ENCODE data around the gene TRIM24. TPM values are rescaled to one million over a fixed set of nuclear protein-coding genes. Genes with fewer than 3 reads are reported as not detected.
A peak's percentile ranks its signal among the peaks of the same experiment; 100 is the strongest.

TRIM24 gene
- total and polyA plus RNA-seq, 2 of the 13 experiments (the other 11 are each of a cell fraction or from before 2014, with no cell fraction given): 100 to 106 TPM

DNA sequence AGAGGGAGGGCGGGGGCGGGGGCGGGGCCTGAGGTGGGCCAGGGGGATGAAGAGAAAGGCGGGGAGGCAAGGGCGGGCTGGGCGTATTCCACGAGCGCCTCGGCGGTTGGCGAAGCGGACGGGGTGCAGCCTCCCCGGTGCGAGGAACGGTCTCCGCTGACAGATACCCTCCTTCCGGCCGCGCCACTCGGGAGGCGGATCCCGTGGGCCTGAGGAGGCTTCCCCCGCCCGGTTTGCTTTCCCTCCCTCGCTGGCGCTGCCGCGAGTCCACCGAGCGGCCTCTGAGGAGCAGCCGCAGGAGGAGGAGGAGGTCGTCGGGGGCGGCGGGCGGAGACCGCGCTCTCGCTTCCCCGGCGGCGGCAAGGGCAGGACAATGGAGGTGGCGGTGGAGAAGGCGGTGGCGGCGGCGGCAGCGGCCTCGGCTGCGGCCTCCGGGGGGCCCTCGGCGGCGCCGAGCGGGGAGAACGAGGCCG is at the start of gene TRIM24 (continued):
- TF ChIP-seq ZBTB21 (CRISPR knock-in tag; IDR thresholded peaks at IDR 0.05) (no peak), ZNF879 (CRISPR knock-in tag; IDR thresholded peaks at IDR 0.05) (no peak), ASH2L (IDR thresholded peaks at IDR 0.05; ENCODE audit: insufficient read length, low read depth, low read length) (no peak), ZNF143 (CRISPR knock-in tag; IDR thresholded peaks at IDR 0.05) (no peak), ZNF790 (CRISPR knock-in tag; IDR thresholded peaks at IDR 0.05; ENCODE audit: borderline replicate concordance) (no peak), ZNF232 (CRISPR knock-in tag; IDR thresholded peaks at IDR 0.05; ENCODE audit: borderline replicate concordance) (0 out of 2 replicates have a peak, but pooled peaks have one; percentile 39), ZNF563 (CRISPR knock-in tag; IDR thresholded peaks at IDR 0.05) (no peak), KLF15 (CRISPR knock-in tag; IDR thresholded peaks at IDR 0.05; ENCODE audit: borderline replicate concordance) (peak; percentile 75; the same call in 1 of the 2 replicates), NR3C1 (CRISPR knock-in tag; IDR thresholded peaks at IDR 0.05) (no peak), EP300 (IDR thresholded peaks at IDR 0.05; ENCODE audit: low read depth in 2 of 2, low read length in 2 of 2) (0 out of 4 replicates have a peak, but pooled peaks of 1 of the 2 experiments have one; percentile 26), EP300 (CRISPR knock-in tag; IDR thresholded peaks at IDR 0.05; ENCODE audit: borderline replicate concordance) (peak; percentile 32; the same call in 1 of the 2 replicates), U2AF1 (optimal IDR thresholded peaks at IDR 0.05; ENCODE audit: low read depth, low read length) (no peak), CREM (IDR thresholded peaks at IDR 0.05) (no peak), CREM (CRISPR knock-in tag; IDR thresholded peaks at IDR 0.05) (no peak), SRY (CRISPR knock-in tag; IDR thresholded peaks at IDR 0.05) (peak; percentile 72; the same call in 1 of the 2 replicates), ZKSCAN8 (CRISPR knock-in tag; IDR thresholded peaks at IDR 0.05; ENCODE audit: borderline replicate concordance) (no peak), RBAK (CRISPR knock-in tag; IDR thresholded peaks at IDR 0.05) (no peak), NONO (IDR thresholded peaks at IDR 0.05) (no peak), NONO (CRISPR knock-in tag; conservative IDR thresholded peaks at IDR 0.05) (peak; percentile 69; the same call in 1 of the 2 replicates), ELF3 (CRISPR knock-in tag; IDR thresholded peaks at IDR 0.05) (no peak)
- TF ChIP-seq, protein P1, sequence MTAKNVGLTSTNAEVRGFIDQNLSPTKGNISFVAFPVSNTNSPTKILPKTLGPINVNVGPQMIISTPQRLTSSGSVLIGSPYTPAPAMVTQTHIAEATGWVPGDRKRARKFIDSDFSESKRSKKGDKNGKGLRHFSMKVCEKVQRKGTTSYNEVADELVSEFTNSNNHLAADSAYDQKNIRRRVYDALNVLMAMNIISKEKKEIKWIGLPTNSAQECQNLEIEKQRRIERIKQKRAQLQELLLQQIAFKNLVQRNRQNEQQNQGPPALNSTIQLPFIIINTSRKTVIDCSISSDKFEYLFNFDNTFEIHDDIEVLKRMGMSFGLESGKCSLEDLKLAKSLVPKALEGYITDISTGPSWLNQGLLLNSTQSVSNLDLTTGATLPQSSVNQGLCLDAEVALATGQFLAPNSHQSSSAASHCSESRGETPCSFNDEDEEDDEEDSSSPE (CRISPR knock-in tag; IDR thresholded peaks at IDR 0.05): peak; percentile 69
- TF ChIP-seq, protein P2, sequence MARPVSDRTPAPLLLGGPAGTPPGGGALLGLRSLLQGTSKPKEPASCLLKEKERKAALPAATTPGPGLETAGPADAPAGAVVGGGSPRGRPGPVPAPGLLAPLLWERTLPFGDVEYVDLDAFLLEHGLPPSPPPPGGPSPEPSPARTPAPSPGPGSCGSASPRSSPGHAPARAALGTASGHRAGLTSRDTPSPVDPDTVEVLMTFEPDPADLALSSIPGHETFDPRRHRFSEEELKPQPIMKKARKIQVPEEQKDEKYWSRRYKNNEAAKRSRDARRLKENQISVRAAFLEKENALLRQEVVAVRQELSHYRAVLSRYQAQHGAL (CRISPR knock-in tag; IDR thresholded peaks at IDR 0.05; ENCODE audit: not compliant biosample characterization): no peak
- TF ChIP-seq, protein P3, sequence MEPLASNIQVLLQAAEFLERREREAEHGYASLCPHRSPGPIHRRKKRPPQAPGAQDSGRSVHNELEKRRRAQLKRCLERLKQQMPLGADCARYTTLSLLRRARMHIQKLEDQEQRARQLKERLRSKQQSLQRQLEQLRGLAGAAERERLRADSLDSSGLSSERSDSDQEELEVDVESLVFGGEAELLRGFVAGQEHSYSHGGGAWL (CRISPR knock-in tag; IDR thresholded peaks at IDR 0.05): peak; percentile 74; the same call in 1 of the 2 replicates
- TF ChIP-seq, protein P4, sequence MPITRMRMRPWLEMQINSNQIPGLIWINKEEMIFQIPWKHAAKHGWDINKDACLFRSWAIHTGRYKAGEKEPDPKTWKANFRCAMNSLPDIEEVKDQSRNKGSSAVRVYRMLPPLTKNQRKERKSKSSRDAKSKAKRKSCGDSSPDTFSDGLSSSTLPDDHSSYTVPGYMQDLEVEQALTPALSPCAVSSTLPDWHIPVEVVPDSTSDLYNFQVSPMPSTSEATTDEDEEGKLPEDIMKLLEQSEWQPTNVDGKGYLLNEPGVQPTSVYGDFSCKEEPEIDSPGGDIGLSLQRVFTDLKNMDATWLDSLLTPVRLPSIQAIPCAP (CRISPR knock-in tag; IDR thresholded peaks at IDR 0.05; ENCODE audit: low read depth): no peak
- TF ChIP-seq, protein P5, sequence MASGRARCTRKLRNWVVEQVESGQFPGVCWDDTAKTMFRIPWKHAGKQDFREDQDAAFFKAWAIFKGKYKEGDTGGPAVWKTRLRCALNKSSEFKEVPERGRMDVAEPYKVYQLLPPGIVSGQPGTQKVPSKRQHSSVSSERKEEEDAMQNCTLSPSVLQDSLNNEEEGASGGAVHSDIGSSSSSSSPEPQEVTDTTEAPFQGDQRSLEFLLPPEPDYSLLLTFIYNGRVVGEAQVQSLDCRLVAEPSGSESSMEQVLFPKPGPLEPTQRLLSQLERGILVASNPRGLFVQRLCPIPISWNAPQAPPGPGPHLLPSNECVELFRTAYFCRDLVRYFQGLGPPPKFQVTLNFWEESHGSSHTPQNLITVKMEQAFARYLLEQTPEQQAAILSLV (CRISPR knock-in tag; IDR thresholded peaks at IDR 0.05; ENCODE audit: borderline replicate concordance): no peak
- TF ChIP-seq, protein P6, sequence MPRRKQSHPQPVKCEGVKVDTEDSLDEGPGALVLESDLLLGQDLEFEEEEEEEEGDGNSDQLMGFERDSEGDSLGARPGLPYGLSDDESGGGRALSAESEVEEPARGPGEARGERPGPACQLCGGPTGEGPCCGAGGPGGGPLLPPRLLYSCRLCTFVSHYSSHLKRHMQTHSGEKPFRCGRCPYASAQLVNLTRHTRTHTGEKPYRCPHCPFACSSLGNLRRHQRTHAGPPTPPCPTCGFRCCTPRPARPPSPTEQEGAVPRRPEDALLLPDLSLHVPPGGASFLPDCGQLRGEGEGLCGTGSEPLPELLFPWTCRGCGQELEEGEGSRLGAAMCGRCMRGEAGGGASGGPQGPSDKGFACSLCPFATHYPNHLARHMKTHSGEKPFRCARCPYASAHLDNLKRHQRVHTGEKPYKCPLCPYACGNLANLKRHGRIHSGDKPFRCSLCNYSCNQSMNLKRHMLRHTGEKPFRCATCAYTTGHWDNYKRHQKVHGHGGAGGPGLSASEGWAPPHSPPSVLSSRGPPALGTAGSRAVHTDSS (CRISPR knock-in tag; conservative IDR thresholded peaks at IDR 0.05): no peak
